ENCODE measurements around the gene RTTN.
"Not testable (repeated sequence)": the region's sequence is repeated elsewhere in the genome, so short reads cannot be mapped to it uniquely, and the experiment has no call there.

Gene RTTN

GRCh38 chr18:70205421-70206397, at the start of gene RTTN:
Gene RTTN (minus strand): TSS chr18:70205687. CDS start chr18:70205658, 29 bp downstream.
- DNase-seq, result peak; percentile 96

- DNase-seq, result no peak
Measured at GRCh38 chr18:70250781-70251180, 45.3 kb upstream of the RTTN start.

- DNase-seq, result not testable (repeated sequence)
Measured at GRCh38 chr18:70249861-70250260, 44.4 kb upstream of the RTTN start.

- DNase-seq, result no peak
Measured at GRCh38 chr18:70249118-70249517, 43.6 kb upstream of the RTTN start.

GRCh38 chr18:70246061-70246466, 40.6 kb upstream of the RTTN start:
- no peak for DNase-seq

GRCh38 chr18:70243131-70243929, 37.8 kb upstream of the RTTN start:
- no peak for DNase-seq

- DNase-seq, result not testable (repeated sequence)
Measured at GRCh38 chr18:70236921-70237320, 31.4 kb upstream of the RTTN start.

GRCh38 chr18:70235478-70235877, 30.0 kb upstream of the RTTN start:
- DNase-seq, result no peak

GRCh38 chr18:70234667-70235459, 29.4 kb upstream of the RTTN start:
- no peak for DNase-seq

- DNase-seq, result no peak
Measured at GRCh38 chr18:70233974-70234373, 28.5 kb upstream of the RTTN start.

- no peak for DNase-seq
Measured at GRCh38 chr18:70232261-70232660, 26.8 kb upstream of the RTTN start.

- DNase-seq, result no peak
Measured at GRCh38 chr18:70229639-70230038, 24.2 kb upstream of the RTTN start.

- no peak for DNase-seq
Measured at GRCh38 chr18:70228536-70228935, 23.0 kb upstream of the RTTN start.

GRCh38 chr18:70227438-70227837, 22.0 kb upstream of the RTTN start:
- no peak for DNase-seq

GRCh38 chr18:70221915-70222278, 16.4 kb upstream of the RTTN start:
- DNase-seq, result no peak

GRCh38 chr18:70221156-70221914, 15.8 kb upstream of the RTTN start:
- peak; percentile 43 for DNase-seq

GRCh38 chr18:70220628-70221027, 15.1 kb upstream of the RTTN start:
- no peak for DNase-seq

GRCh38 chr18:70219688-70220087, 14.2 kb upstream of the RTTN start:
- no peak for DNase-seq

- no peak for DNase-seq
Measured at GRCh38 chr18:70216788-70217187, 11.3 kb upstream of the RTTN start.

GRCh38 chr18:70207181-70207580, 1.7 kb upstream of the RTTN start:
- no peak for DNase-seq

- no peak for DNase-seq
Measured at GRCh38 chr18:70200286-70200685, 5.2 kb downstream of the RTTN start.

GRCh38 chr18:70197844-70198243, 7.6 kb downstream of the RTTN start:
- DNase-seq, result no peak

Data from NCI-H1105 treated with DMSO at 0.1 percent for 48 hours (cell line).